Erythroblast (primary cell): ENCODE data around the gene KCNF1.

ENCODE experiments used
- GATA1 ChIP-seq: IDR thresholded peaks from 2 replicates; pipeline ENCODE4 v1.6.1; 2011; ENCODE audit warnings: low read depth, mild to moderate bottlenecking, control low read depth, low read length, moderate library complexity
- POLR2A ChIP-seq: IDR thresholded peaks from 2 replicates; pipeline ENCODE4 v1.6.1; 2011; ENCODE audit warnings: mild to moderate bottlenecking, low read length

- TF ChIP-seq POLR2A = no peak
- no peak for TF ChIP-seq GATA1
Observed at GRCh38 chr2:10947446-10948187, 35.9 kb downstream of the KCNF1 start.
